GM18505 (cell line): ENCODE data around the gene CNTN1.
"Not testable (repeated sequence)": the region's sequence is repeated elsewhere in the genome, so short reads cannot be mapped to it uniquely, and the experiment has no call there.

ENCODE experiments used
- ATAC-seq: cut with Tn5 transposase; IDR thresholded peaks from one replicate; pipeline ENCODE4 v1.9.1; 2021; ENCODE audit not compliant: unreplicated experiment
- POLR2A ChIP-seq: IDR thresholded peaks from 4 replicates; pipeline ENCODE4 v1.6.1; 2011; ENCODE audit warnings: borderline replicate concordance; ENCODE audit not compliant: insufficient read depth, insufficient read length; ENCODE audit errors: extremely low read depth

CNTN1 gene

GRCh38 chr12:40727774-40728483 lies 35.7 kb downstream of the CNTN1 start:
- no peak for ATAC-seq
- no peak for TF ChIP-seq POLR2A

- ATAC-seq, result no peak
- TF ChIP-seq POLR2A, result no peak
These were observed 38.0 kb downstream of the CNTN1 start for GRCh38 chr12:40730281-40730680.

GRCh38 chr12:40733871-40734270 lies 41.6 kb downstream of the CNTN1 start:
- no peak for TF ChIP-seq POLR2A
- ATAC-seq, result no peak

- no peak for TF ChIP-seq POLR2A
These were observed 42.0 kb downstream of the CNTN1 start for GRCh38 chr12:40734276-40734675.

GRCh38 chr12:40735551-40736230 lies 43.5 kb downstream of the CNTN1 start:
- no peak for ATAC-seq
- no peak for TF ChIP-seq POLR2A

More at GRCh38 chr12:40734276-40734675, 42.0 kb downstream of the CNTN1 start:
- ATAC-seq, result no peak

- ATAC-seq, result not testable (repeated sequence)
These were observed 45.2 kb downstream of the CNTN1 start for GRCh38 chr12:40737416-40737815.

GRCh38 chr12:40738856-40739255 lies 46.6 kb downstream of the CNTN1 start:
- TF ChIP-seq POLR2A, result no peak
- ATAC-seq, result no peak

- no peak for ATAC-seq
- TF ChIP-seq POLR2A, result no peak
These were observed 49.8 kb downstream of the CNTN1 start for GRCh38 chr12:40742041-40742440.

- no peak for TF ChIP-seq POLR2A
- ATAC-seq, result no peak
These were observed 53.1 kb downstream of the CNTN1 start for GRCh38 chr12:40745386-40745785.

GRCh38 chr12:40749863-40750262 lies 57.6 kb downstream of the CNTN1 start:
- TF ChIP-seq POLR2A, result no peak
- no peak for ATAC-seq

GRCh38 chr12:40752011-40752410 lies 59.8 kb downstream of the CNTN1 start:
- ATAC-seq, result no peak
- no peak for TF ChIP-seq POLR2A

GRCh38 chr12:40760821-40761220 lies 68.6 kb downstream of the CNTN1 start:
- no peak for ATAC-seq
- no peak for TF ChIP-seq POLR2A

GRCh38 chr12:40762072-40762471 lies 69.8 kb downstream of the CNTN1 start:
- no peak for ATAC-seq
- TF ChIP-seq POLR2A, result no peak

GRCh38 chr12:40768125-40768864 lies 76.1 kb downstream of the CNTN1 start:
- ATAC-seq, result no peak
- no peak for TF ChIP-seq POLR2A

GRCh38 chr12:40769846-40770245 lies 77.6 kb downstream of the CNTN1 start:
- no peak for TF ChIP-seq POLR2A
- ATAC-seq, result no peak

- no peak for TF ChIP-seq POLR2A
- ATAC-seq, result no peak
These were observed 78.5 kb downstream of the CNTN1 start for GRCh38 chr12:40770781-40771180.
